ENCODE results near the gene TLR4. TPM values are rescaled to one million over a fixed set of nuclear protein-coding genes. Genes with fewer than 3 reads are reported as not detected.

Gene TLR4
- total and polyA plus RNA-seq, 2 of the 4 experiments (the other 2 are of a cell fraction) = under 0.01 TPM; not detected in 1

DNA sequence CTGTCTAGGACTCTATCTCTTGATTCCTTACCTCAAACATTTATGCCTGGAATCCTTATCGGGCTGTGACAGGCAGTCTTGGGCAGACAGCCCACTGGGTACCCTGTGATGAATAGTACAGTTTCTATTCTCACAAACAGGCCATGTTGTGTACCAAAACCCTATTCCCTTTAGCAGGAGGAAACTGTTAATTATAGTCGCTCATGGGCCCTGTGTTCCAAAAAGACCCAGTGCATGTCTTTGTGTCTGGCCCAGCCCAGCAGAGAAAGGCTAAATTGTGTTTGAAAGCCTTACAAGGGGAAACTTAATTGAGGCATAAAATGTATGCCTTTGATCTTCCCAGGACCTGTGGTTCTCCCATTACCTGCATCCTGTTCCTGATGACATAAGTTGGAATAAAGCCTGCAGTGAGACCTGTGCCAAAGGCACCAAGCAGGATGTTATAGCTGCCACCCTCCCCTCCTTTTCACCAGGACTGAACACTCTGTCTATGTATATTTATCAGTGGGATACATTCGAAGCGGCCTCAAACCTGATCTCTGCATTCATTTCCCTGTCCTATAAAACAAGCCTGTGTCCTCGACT is 43.3 kb downstream of the TLR4 start:
- Histone ChIP-seq H4K20me1 (ENCODE audit: insufficient read depth, low read length) (no peaks in the 10 kb centered on the region), H3K79me1 (ENCODE audit: low read depth in 1 of 2, low read length in 2 of 2) (no peaks in the 10 kb centered on the region), H2BK20ac (ENCODE audit: low read depth, low read length) (no peak overlapping the region), H3K23ac (ENCODE audit: low read depth, low read length) (no peak overlapping the region), H3K36me3 (ENCODE audit: control insufficient read depth, insufficient read depth, low read length) (no peaks in the 10 kb centered on the region), H2AFZ (replicated peaks; ENCODE audit: low read length, poor library complexity) (no peak overlapping the region), H3K4me3 (ENCODE audit: insufficient read depth, low read depth, low read length) (no peak overlapping the region), H3K9me3 (ENCODE audit: control insufficient read depth, insufficient read depth, low read length) (peaks cover 17% of the 10 kb centered on the region), H2BK5ac (ENCODE audit: low read depth, low read length, poor library complexity, severe bottlenecking) (no peak overlapping the region), H3K14ac (replicated peaks; ENCODE audit: low read depth, low read length) (no peak overlapping the region), H3K18ac (ENCODE audit: low read depth, low read length) (no peak overlapping the region), H2AK9ac (replicated peaks; ENCODE audit: low read depth, low read length, poor library complexity) (no peak overlapping the region), H3K4me1 (ENCODE audit: control insufficient read depth, insufficient read depth, low read length) (no peaks in the 10 kb centered on the region), H3K9me1 (ENCODE audit: insufficient read depth, low read length) (no peaks in the 10 kb centered on the region), H3K56ac (ENCODE audit: extremely low read depth, insufficient read depth, low read length) (no peak overlapping the region), H3K4me2 (ENCODE audit: low read depth, low read length) (no peak overlapping the region), H3K9ac (ENCODE audit: low read depth, low read length) (no peak overlapping the region), H4K8ac (ENCODE audit: low read depth in 2 of 2, low read length in 2 of 2) (no peak overlapping the region), H3K4ac (ENCODE audit: low read depth, low read length) (no peak overlapping the region), H3K27me3 (ENCODE audit: control insufficient read depth, insufficient read depth, low read length) (no peaks in the 10 kb centered on the region), H3K27ac (ENCODE audit: insufficient read depth, low read length) (no peak overlapping the region), H4K5ac (ENCODE audit: low read depth, low read length) (no peak overlapping the region), H2BK15ac (ENCODE audit: low read depth, low read length) (no peak overlapping the region), H2BK120ac (ENCODE audit: low read depth, low read length) (no peak overlapping the region), H2AK5ac (ENCODE audit: low read depth, low read length) (no peak overlapping the region), H4K91ac (ENCODE audit: insufficient read depth, low read depth, low read length) (no peak overlapping the region)
- dilution Hi-C loops (cut with HindIII; ENCODE audit: low sequenced_read_pairs, unreplicated experiment) (no loop called here), in situ Hi-C loops (cut with MboI; ENCODE audit: low sequenced_read_pairs) (no loop called here), intact Hi-C loops (cut with micrococcal nuclease) (no loop called here)
- CTCF ChIA-PET = no interaction called here
- no TSS peak for BruUV-seq (replicated peaks)
- POLR2A ChIA-PET (ENCODE audit: unreplicated experiment) = no interaction called here
- DNase-seq (no peak), ATAC-seq (ENCODE audit: low read depth) (no peak)
- WGBS, 2 experiments (ENCODE audit: extremely low coverage in 2 of 2, insufficient read length in 1 of 2) = no CpG with 5 or more reads among the region's 5 CpGs
- TF ChIP-seq CEBPB (IDR thresholded peaks at IDR 0.05; ENCODE audit: low read depth, low read length) (no peak), MAFK (IDR thresholded peaks at IDR 0.05; ENCODE audit: low read depth, low read length) (no peak), NFE2L2 (IDR thresholded peaks at IDR 0.05; ENCODE audit: low read depth, low read length) (no peak), SMC3 (IDR thresholded peaks at IDR 0.05; ENCODE audit: low read depth, low read length) (no peak), POLR2A (IDR thresholded peaks at IDR 0.05; ENCODE audit: low read depth, low read length) (no peak), RFX5 (IDR thresholded peaks at IDR 0.05; ENCODE audit: low read depth, low read length) (no peak), MXI1 (IDR thresholded peaks at IDR 0.05; ENCODE audit: borderline replicate concordance, low read depth, low read length) (no peak), USF2 (IDR thresholded peaks at IDR 0.05; ENCODE audit: low read depth, low read length) (no peak), FOS (IDR thresholded peaks at IDR 0.05; ENCODE audit: low read depth, low read length) (no peak), RCOR1 (IDR thresholded peaks at IDR 0.05; ENCODE audit: insufficient replicate concordance, low read length) (no peak), BHLHE40 (IDR thresholded peaks at IDR 0.05; ENCODE audit: low read depth, low read length) (no peak), MAZ (IDR thresholded peaks at IDR 0.05; ENCODE audit: borderline replicate concordance, low read depth, low read length) (no peak)
- TF ChIP-seq, protein P1, sequence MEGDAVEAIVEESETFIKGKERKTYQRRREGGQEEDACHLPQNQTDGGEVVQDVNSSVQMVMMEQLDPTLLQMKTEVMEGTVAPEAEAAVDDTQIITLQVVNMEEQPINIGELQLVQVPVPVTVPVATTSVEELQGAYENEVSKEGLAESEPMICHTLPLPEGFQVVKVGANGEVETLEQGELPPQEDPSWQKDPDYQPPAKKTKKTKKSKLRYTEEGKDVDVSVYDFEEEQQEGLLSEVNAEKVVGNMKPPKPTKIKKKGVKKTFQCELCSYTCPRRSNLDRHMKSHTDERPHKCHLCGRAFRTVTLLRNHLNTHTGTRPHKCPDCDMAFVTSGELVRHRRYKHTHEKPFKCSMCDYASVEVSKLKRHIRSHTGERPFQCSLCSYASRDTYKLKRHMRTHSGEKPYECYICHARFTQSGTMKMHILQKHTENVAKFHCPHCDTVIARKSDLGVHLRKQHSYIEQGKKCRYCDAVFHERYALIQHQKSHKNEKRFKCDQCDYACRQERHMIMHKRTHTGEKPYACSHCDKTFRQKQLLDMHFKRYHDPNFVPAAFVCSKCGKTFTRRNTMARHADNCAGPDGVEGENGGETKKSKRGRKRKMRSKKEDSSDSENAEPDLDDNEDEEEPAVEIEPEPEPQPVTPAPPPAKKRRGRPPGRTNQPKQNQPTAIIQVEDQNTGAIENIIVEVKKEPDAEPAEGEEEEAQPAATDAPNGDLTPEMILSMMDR (conservative IDR thresholded peaks at IDR 0.05; ENCODE audit: low read depth, low read length) = no peak
- TF ChIP-seq, protein P2, sequence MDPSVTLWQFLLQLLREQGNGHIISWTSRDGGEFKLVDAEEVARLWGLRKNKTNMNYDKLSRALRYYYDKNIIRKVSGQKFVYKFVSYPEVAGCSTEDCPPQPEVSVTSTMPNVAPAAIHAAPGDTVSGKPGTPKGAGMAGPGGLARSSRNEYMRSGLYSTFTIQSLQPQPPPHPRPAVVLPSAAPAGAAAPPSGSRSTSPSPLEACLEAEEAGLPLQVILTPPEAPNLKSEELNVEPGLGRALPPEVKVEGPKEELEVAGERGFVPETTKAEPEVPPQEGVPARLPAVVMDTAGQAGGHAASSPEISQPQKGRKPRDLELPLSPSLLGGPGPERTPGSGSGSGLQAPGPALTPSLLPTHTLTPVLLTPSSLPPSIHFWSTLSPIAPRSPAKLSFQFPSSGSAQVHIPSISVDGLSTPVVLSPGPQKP (IDR thresholded peaks at IDR 0.05; ENCODE audit: borderline replicate concordance, low read depth, low read length) = no peak
